Measurements from ENCODE around the gene SYNJ1.

Gene SYNJ1

GRCh38 chr21:32608851-32609250 is 119.0 kb downstream of the SYNJ1 start:
- H3K9me3 ChIP-seq, result no peaks in the 10 kb centered on the region
- in situ Hi-C loops (cut with MboI; ENCODE audit: low sequenced_read_pairs), result no loop called here
- H3K36me3 ChIP-seq (replicated peaks), result peaks cover 53% of the 10 kb centered on the region
- DNase-seq (ENCODE audit: low spot score in 2 of 2), result no peak
- H3K27me3 ChIP-seq (ENCODE audit: low read depth), result no peaks in the 10 kb centered on the region
- no peak overlapping the region for H3K4me3 ChIP-seq
- 0 out of 2 replicates have a peak, but pooled peaks cover 5% of the 10 kb centered on the region for H3K4me1 ChIP-seq

- peaks cover 66% of the 10 kb centered on the region for H3K36me3 ChIP-seq (replicated peaks)
- no peak overlapping the region for H3K4me3 ChIP-seq
- in situ Hi-C loops (cut with MboI; ENCODE audit: low sequenced_read_pairs), result no loop called here
These were observed 122.3 kb downstream of the SYNJ1 start for GRCh38 chr21:32605469-32605868.

GRCh38 chr21:32604464-32604863 is 123.3 kb downstream of the SYNJ1 start:
- Histone ChIP-seq H3K4me3 (no peak overlapping the region), H3K27me3 (ENCODE audit: low read depth) (no peaks in the 10 kb centered on the region), H3K9me3 (no peaks in the 10 kb centered on the region), H3K36me3 (replicated peaks) (peaks cover 74% of the 10 kb centered on the region), H3K4me1 (no peaks in the 10 kb centered on the region)
- no peak for DNase-seq (ENCODE audit: low spot score in 2 of 2)
- in situ Hi-C loops (cut with MboI; ENCODE audit: low sequenced_read_pairs), result loop anchor here (5.0 kb wide), 1 partner anchor 202 kb away; no protein-coding TSS in a partner anchor

More at GRCh38 chr21:32605469-32605868, 122.3 kb downstream of the SYNJ1 start:
- Histone ChIP-seq H3K9me3 (no peaks in the 10 kb centered on the region), H3K27me3 (ENCODE audit: low read depth) (no peaks in the 10 kb centered on the region), H3K4me1 (no peaks in the 10 kb centered on the region)
- no peak for DNase-seq (ENCODE audit: low spot score in 2 of 2)

GRCh38 chr21:32603131-32603530 is 124.7 kb downstream of the SYNJ1 start:
- no peak for DNase-seq (ENCODE audit: low spot score in 2 of 2)
- Histone ChIP-seq H3K4me3 (no peak overlapping the region), H3K4me1 (no peaks in the 10 kb centered on the region), H3K27me3 (ENCODE audit: low read depth) (no peaks in the 10 kb centered on the region), H3K36me3 (replicated peaks) (peaks cover 70% of the 10 kb centered on the region), H3K9me3 (no peaks in the 10 kb centered on the region)
- in situ Hi-C loops (cut with MboI; ENCODE audit: low sequenced_read_pairs), result loop anchor here (5.0 kb wide), 1 partner anchor 201 kb away; no protein-coding TSS in a partner anchor

- Histone ChIP-seq H3K36me3 (replicated peaks) (peaks cover 66% of the 10 kb centered on the region), H3K4me3 (no peak overlapping the region), H3K4me1 (no peaks in the 10 kb centered on the region), H3K9me3 (no peaks in the 10 kb centered on the region), H3K27me3 (ENCODE audit: low read depth) (no peaks in the 10 kb centered on the region)
- in situ Hi-C loops (cut with MboI; ENCODE audit: low sequenced_read_pairs), result loop anchor here (5.0 kb wide), 1 partner anchor 200 kb away; no protein-coding TSS in a partner anchor
- DNase-seq (ENCODE audit: low spot score in 2 of 2), result no peak
These were observed 125.7 kb downstream of the SYNJ1 start for GRCh38 chr21:32602099-32602498.

- H3K27me3 ChIP-seq (ENCODE audit: low read depth), result no peaks in the 10 kb centered on the region
These were observed 128.3 kb downstream of the SYNJ1 start for GRCh38 chr21:32599526-32599925.

GRCh38 chr21:32599091-32599490 is 128.7 kb downstream of the SYNJ1 start:
- in situ Hi-C loops (cut with MboI; ENCODE audit: low sequenced_read_pairs), result no loop called here
- H3K4me1 ChIP-seq, result no peaks in the 10 kb centered on the region
- H3K36me3 ChIP-seq (replicated peaks), result peaks cover 37% of the 10 kb centered on the region
- H3K4me3 ChIP-seq, result no peak overlapping the region
- no peak for DNase-seq (ENCODE audit: low spot score in 2 of 2)
- no peaks in the 10 kb centered on the region for H3K27me3 ChIP-seq (ENCODE audit: low read depth)
- H3K9me3 ChIP-seq, result no peaks in the 10 kb centered on the region

More at GRCh38 chr21:32599526-32599925, 128.3 kb downstream of the SYNJ1 start:
- Histone ChIP-seq H3K4me3 (no peak overlapping the region), H3K4me1 (no peaks in the 10 kb centered on the region), H3K36me3 (replicated peaks) (peaks cover 41% of the 10 kb centered on the region), H3K9me3 (no peaks in the 10 kb centered on the region)
- no peak for DNase-seq (ENCODE audit: low spot score in 2 of 2)
- in situ Hi-C loops (cut with MboI; ENCODE audit: low sequenced_read_pairs), result no loop called here

GRCh38 chr21:32597205-32597604 is 130.6 kb downstream of the SYNJ1 start:
- Histone ChIP-seq H3K27me3 (ENCODE audit: low read depth) (no peaks in the 10 kb centered on the region), H3K9me3 (no peaks in the 10 kb centered on the region), H3K4me1 (no peaks in the 10 kb centered on the region), H3K36me3 (replicated peaks) (peaks cover 20% of the 10 kb centered on the region), H3K4me3 (no peak overlapping the region)
- DNase-seq (ENCODE audit: low spot score in 2 of 2), result no peak
- in situ Hi-C loops (cut with MboI; ENCODE audit: low sequenced_read_pairs), result no loop called here

- no peaks in the 10 kb centered on the region for H3K27me3 ChIP-seq (ENCODE audit: low read depth)
- in situ Hi-C loops (cut with MboI; ENCODE audit: low sequenced_read_pairs), result no loop called here
- H3K9me3 ChIP-seq, result no peaks in the 10 kb centered on the region
- H3K36me3 ChIP-seq (replicated peaks), result peaks cover 14% of the 10 kb centered on the region
- H3K4me3 ChIP-seq, result no peak overlapping the region
- no peaks in the 10 kb centered on the region for H3K4me1 ChIP-seq
- DNase-seq (ENCODE audit: low spot score in 2 of 2), result no peak
These were observed 132.4 kb downstream of the SYNJ1 start for GRCh38 chr21:32595431-32595830.

GRCh38 chr21:32593690-32594089 is 134.1 kb downstream of the SYNJ1 start:
- no peak for DNase-seq (ENCODE audit: low spot score in 2 of 2)
- in situ Hi-C loops (cut with MboI; ENCODE audit: low sequenced_read_pairs), result no loop called here
- no peaks in the 10 kb centered on the region for H3K4me1 ChIP-seq
- H3K36me3 ChIP-seq (replicated peaks), result no peaks in the 10 kb centered on the region
- H3K27me3 ChIP-seq (ENCODE audit: low read depth), result no peaks in the 10 kb centered on the region
- no peak overlapping the region for H3K4me3 ChIP-seq
- no peaks in the 10 kb centered on the region for H3K9me3 ChIP-seq

- no peaks in the 10 kb centered on the region for H3K4me1 ChIP-seq
- H3K4me3 ChIP-seq, result no peak overlapping the region
- H3K36me3 ChIP-seq (replicated peaks), result no peaks in the 10 kb centered on the region
- H3K27me3 ChIP-seq (ENCODE audit: low read depth), result no peaks in the 10 kb centered on the region
- no peak for DNase-seq (ENCODE audit: low spot score in 2 of 2)
- H3K9me3 ChIP-seq, result no peaks in the 10 kb centered on the region
- in situ Hi-C loops (cut with MboI; ENCODE audit: low sequenced_read_pairs), result no loop called here
These were observed 134.8 kb downstream of the SYNJ1 start for GRCh38 chr21:32592929-32593502.

GRCh38 chr21:32590130-32590529 is 137.7 kb downstream of the SYNJ1 start:
- Histone ChIP-seq H3K4me1 (no peaks in the 10 kb centered on the region), H3K27me3 (ENCODE audit: low read depth) (no peaks in the 10 kb centered on the region), H3K4me3 (no peak overlapping the region), H3K9me3 (no peaks in the 10 kb centered on the region), H3K36me3 (replicated peaks) (no peaks in the 10 kb centered on the region)
- in situ Hi-C loops (cut with MboI; ENCODE audit: low sequenced_read_pairs), result no loop called here
- DNase-seq (ENCODE audit: low spot score in 2 of 2), result no peak

- no peaks in the 10 kb centered on the region for H3K27me3 ChIP-seq (ENCODE audit: low read depth)
- H3K9me3 ChIP-seq, result no peaks in the 10 kb centered on the region
- in situ Hi-C loops (cut with MboI; ENCODE audit: low sequenced_read_pairs), result no loop called here
- no peak for DNase-seq (ENCODE audit: low spot score in 2 of 2)
- H3K36me3 ChIP-seq (replicated peaks), result no peaks in the 10 kb centered on the region
- no peaks in the 10 kb centered on the region for H3K4me1 ChIP-seq
- H3K4me3 ChIP-seq, result no peak overlapping the region
These were observed 140.2 kb downstream of the SYNJ1 start for GRCh38 chr21:32587651-32588050.

- Histone ChIP-seq H3K36me3 (replicated peaks) (no peaks in the 10 kb centered on the region), H3K9me3 (no peaks in the 10 kb centered on the region)
- in situ Hi-C loops (cut with MboI; ENCODE audit: low sequenced_read_pairs), result no loop called here
These were observed 140.7 kb downstream of the SYNJ1 start for GRCh38 chr21:32587120-32587519.

GRCh38 chr21:32585970-32586369 is 141.8 kb downstream of the SYNJ1 start:
- in situ Hi-C loops (cut with MboI; ENCODE audit: low sequenced_read_pairs), result no loop called here
- Histone ChIP-seq H3K9me3 (no peaks in the 10 kb centered on the region), H3K4me3 (no peak overlapping the region), H3K27me3 (ENCODE audit: low read depth) (no peaks in the 10 kb centered on the region), H3K36me3 (replicated peaks) (no peaks in the 10 kb centered on the region), H3K4me1 (no peaks in the 10 kb centered on the region)
- DNase-seq (ENCODE audit: low spot score in 2 of 2), result no peak

More at GRCh38 chr21:32587120-32587519, 140.7 kb downstream of the SYNJ1 start:
- Histone ChIP-seq H3K4me3 (no peak overlapping the region), H3K27me3 (ENCODE audit: low read depth) (no peaks in the 10 kb centered on the region), H3K4me1 (no peaks in the 10 kb centered on the region)
- DNase-seq (ENCODE audit: low spot score in 2 of 2), result no peak
